ENCODE measurements around the gene MTIF3. TPM values are rescaled to one million over a fixed set of nuclear protein-coding genes. Genes with fewer than 3 reads are reported as not detected.

The MTIF3 gene
- total RNA-seq, 1 experiment from 2014 or later, result 20.7 TPM

DNA sequence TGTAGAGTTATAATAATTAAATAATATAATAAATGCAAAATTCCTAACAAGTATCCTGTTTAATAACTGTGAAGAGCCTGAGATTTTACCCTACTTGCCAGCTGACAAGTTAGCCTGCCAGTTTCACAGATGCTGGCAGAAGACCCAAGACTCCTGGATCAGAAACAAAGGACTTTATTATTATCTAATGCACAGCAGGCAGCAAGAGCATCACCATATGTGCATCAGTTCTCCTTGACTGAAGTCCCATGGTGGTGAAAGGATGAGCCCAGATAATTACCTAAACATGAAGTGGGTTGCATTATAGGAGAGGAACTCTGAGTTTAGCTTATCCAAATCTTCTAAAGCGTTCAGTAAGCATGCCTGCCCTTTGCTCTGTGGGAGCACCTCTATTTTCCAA, 39.1 kb upstream of the MTIF3 start:
- Histone ChIP-seq H3K27me3 (ENCODE audit: control insufficient read depth, insufficient read depth, low read length) (no peaks in the 10 kb centered on the region), H3K4me1 (ENCODE audit: control insufficient read depth, insufficient read depth, low read length) (no peaks in the 10 kb centered on the region), H3K36me3 (ENCODE audit: control insufficient read depth, insufficient read depth, low read length) (no peaks in the 10 kb centered on the region), H3K4me3 (ENCODE audit: low read depth in 2 of 2, low read length in 2 of 2) (no peak overlapping the region), H3K27ac (ENCODE audit: low read length) (no peak overlapping the region), H3K9me3 (ENCODE audit: control insufficient read depth, insufficient read depth, low read depth, low read length) (no peaks in the 10 kb centered on the region)
- ATAC-seq, result no peak
- in situ Hi-C loops (cut with HindIII; ENCODE audit: low pct_unique_long_range_greater_than_20kb, low sequenced_read_pairs) (no loop called here), intact Hi-C loops (cut with micrococcal nuclease; ENCODE audit: unreplicated experiment) (no loop called here)
- BruUV-seq (replicated peaks), result no TSS peak
- CTCF ChIA-PET, result no interaction called here
- TF ChIP-seq, protein P1, sequence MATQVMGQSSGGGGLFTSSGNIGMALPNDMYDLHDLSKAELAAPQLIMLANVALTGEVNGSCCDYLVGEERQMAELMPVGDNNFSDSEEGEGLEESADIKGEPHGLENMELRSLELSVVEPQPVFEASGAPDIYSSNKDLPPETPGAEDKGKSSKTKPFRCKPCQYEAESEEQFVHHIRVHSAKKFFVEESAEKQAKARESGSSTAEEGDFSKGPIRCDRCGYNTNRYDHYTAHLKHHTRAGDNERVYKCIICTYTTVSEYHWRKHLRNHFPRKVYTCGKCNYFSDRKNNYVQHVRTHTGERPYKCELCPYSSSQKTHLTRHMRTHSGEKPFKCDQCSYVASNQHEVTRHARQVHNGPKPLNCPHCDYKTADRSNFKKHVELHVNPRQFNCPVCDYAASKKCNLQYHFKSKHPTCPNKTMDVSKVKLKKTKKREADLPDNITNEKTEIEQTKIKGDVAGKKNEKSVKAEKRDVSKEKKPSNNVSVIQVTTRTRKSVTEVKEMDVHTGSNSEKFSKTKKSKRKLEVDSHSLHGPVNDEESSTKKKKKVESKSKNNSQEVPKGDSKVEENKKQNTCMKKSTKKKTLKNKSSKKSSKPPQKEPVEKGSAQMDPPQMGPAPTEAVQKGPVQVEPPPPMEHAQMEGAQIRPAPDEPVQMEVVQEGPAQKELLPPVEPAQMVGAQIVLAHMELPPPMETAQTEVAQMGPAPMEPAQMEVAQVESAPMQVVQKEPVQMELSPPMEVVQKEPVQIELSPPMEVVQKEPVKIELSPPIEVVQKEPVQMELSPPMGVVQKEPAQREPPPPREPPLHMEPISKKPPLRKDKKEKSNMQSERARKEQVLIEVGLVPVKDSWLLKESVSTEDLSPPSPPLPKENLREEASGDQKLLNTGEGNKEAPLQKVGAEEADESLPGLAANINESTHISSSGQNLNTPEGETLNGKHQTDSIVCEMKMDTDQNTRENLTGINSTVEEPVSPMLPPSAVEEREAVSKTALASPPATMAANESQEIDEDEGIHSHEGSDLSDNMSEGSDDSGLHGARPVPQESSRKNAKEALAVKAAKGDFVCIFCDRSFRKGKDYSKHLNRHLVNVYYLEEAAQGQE (IDR thresholded peaks at IDR 0.05; ENCODE audit: insufficient read depth in 1 of 2, low read depth in 2 of 2, low read length in 1 of 2), result no peak
- TF ChIP-seq TCF7L2 (IDR thresholded peaks at IDR 0.05; ENCODE audit: low read depth, low read length), result no peak
- POLR2A ChIA-PET, result no interaction called here
- no peak for DNase-seq (ENCODE audit: low read depth, low spot score)

DNA sequence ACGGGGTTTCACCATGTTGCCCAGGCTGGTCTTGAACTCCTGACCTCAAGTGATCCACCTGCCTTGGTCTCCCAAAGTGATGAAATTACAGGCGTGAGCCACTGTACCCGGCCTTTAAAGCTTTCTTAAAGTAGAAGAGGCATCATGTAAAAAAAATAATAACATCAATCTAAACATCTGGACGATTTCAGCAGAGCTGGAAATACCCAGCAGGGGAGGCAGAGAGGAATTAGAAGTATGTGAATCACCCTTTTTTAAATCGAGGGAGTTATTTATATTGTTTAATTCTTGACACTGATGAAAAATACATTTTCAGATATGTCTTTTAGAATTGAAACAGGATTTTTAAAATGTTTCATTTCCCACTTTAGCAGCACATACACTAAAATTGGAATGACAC, 37.4 kb upstream of the MTIF3 start:
- intact Hi-C loops (cut with micrococcal nuclease; ENCODE audit: unreplicated experiment), result no loop called here
- CTCF ChIA-PET, result no interaction called here
- Histone ChIP-seq H3K27ac (ENCODE audit: low read length) (no peak overlapping the region), H3K4me1 (ENCODE audit: control insufficient read depth, insufficient read depth, low read length) (no peaks in the 10 kb centered on the region), H3K27me3 (ENCODE audit: control insufficient read depth, insufficient read depth, low read length) (no peaks in the 10 kb centered on the region), H3K4me3 (ENCODE audit: low read depth in 2 of 2, low read length in 2 of 2) (no peak overlapping the region), H3K36me3 (ENCODE audit: control insufficient read depth, insufficient read depth, low read length) (no peaks in the 10 kb centered on the region), H3K9me3 (ENCODE audit: control insufficient read depth, insufficient read depth, low read depth, low read length) (no peaks in the 10 kb centered on the region)
- no peak for DNase-seq (ENCODE audit: low read depth, low spot score)
- BruUV-seq (replicated peaks), result no TSS peak
- in situ Hi-C loops (cut with HindIII; ENCODE audit: low pct_unique_long_range_greater_than_20kb, low sequenced_read_pairs), result no loop called here
- no peak for ATAC-seq
- TF ChIP-seq POLR2AphosphoS5 (IDR thresholded peaks at IDR 0.05; ENCODE audit: low read depth, low read length) (no peak), TCF7L2 (IDR thresholded peaks at IDR 0.05; ENCODE audit: low read depth, low read length) (no peak), SIN3A (IDR thresholded peaks at IDR 0.05; ENCODE audit: borderline replicate concordance, insufficient read depth, low read depth, low read length) (no peak)
- TF ChIP-seq, protein P2, sequence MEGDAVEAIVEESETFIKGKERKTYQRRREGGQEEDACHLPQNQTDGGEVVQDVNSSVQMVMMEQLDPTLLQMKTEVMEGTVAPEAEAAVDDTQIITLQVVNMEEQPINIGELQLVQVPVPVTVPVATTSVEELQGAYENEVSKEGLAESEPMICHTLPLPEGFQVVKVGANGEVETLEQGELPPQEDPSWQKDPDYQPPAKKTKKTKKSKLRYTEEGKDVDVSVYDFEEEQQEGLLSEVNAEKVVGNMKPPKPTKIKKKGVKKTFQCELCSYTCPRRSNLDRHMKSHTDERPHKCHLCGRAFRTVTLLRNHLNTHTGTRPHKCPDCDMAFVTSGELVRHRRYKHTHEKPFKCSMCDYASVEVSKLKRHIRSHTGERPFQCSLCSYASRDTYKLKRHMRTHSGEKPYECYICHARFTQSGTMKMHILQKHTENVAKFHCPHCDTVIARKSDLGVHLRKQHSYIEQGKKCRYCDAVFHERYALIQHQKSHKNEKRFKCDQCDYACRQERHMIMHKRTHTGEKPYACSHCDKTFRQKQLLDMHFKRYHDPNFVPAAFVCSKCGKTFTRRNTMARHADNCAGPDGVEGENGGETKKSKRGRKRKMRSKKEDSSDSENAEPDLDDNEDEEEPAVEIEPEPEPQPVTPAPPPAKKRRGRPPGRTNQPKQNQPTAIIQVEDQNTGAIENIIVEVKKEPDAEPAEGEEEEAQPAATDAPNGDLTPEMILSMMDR (IDR thresholded peaks at IDR 0.05), result no peak
- TF ChIP-seq, protein P1 (IDR thresholded peaks at IDR 0.05; ENCODE audit: insufficient read depth in 1 of 2, low read depth in 2 of 2, low read length in 1 of 2), result no peak
- POLR2A ChIA-PET, result interaction anchor here (0.6 kb wide), 2 partner anchors 14 to 28 kb away, joined by 4 read pairs; no protein-coding TSS in a partner anchor

All from Panc1 (cell line).